IPS-18a (cell line): ENCODE data around the gene POLE3.
"Not testable (repeated sequence)": the region's sequence is repeated elsewhere in the genome, so short reads cannot be mapped to it uniquely, and the experiment has no call there.

Experiments
- H3K27ac ChIP-seq: one replicate; pipeline ENCODE4 v1.5.1; 2013; ENCODE audit warnings: low read length
- H3K27me3 ChIP-seq: one replicate; pipeline ENCODE4 v1.6.1; 2013; ENCODE audit warnings: mild to moderate bottlenecking, low read length; ENCODE audit not compliant: control insufficient read depth, insufficient read depth
- H3K36me3 ChIP-seq: one replicate; pipeline ENCODE4 v1.6.1; 2013; ENCODE audit warnings: low read depth, low read length; ENCODE audit not compliant: control insufficient read depth
- H3K4me1 ChIP-seq: one replicate; pipeline ENCODE4 v1.6.1; 2013; ENCODE audit warnings: low read depth, low read length; ENCODE audit not compliant: control insufficient read depth
- H3K4me3 ChIP-seq: one replicate; pipeline ENCODE4 v1.5.1; 2013; ENCODE audit warnings: low read length
- H3K9ac ChIP-seq: one replicate; pipeline ENCODE4 v1.6.1; 2013; ENCODE audit warnings: mild to moderate bottlenecking, low read length, moderate library complexity
- H3K9me3 ChIP-seq: one replicate; pipeline ENCODE4 v1.6.1; 2013; ENCODE audit warnings: low read depth, low read length; ENCODE audit not compliant: control insufficient read depth

The POLE3 gene

DNA sequence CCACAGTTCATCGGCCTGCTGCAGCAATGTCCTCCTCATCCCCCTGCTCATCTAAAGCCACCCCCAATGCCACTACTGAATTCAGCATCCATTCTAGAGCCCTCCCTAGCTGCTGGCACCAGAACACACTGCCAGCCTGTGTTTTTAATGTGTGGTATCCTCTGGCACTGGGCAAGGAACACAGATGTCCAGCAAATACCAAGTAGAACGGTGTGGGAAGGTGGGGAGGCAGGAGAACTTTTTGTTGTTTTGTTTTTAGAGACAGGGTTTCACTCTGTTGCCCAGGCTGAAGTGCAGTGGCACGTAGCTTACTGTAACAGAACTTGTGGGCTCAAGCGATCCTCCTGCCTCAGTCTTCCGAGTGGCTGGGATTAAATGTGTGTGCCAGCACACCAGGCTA lies 38.4 kb downstream of the POLE3 start:
- Histone ChIP-seq H3K36me3 (no peaks in the 10 kb centered on the region), H3K9me3 (no peaks in the 10 kb centered on the region), H3K4me1 (no peaks in the 10 kb centered on the region), H3K27ac (no peak overlapping the region), H3K4me3 (no peak overlapping the region), H3K9ac (no peak overlapping the region), H3K27me3 (no peaks in the 10 kb centered on the region)

DNA sequence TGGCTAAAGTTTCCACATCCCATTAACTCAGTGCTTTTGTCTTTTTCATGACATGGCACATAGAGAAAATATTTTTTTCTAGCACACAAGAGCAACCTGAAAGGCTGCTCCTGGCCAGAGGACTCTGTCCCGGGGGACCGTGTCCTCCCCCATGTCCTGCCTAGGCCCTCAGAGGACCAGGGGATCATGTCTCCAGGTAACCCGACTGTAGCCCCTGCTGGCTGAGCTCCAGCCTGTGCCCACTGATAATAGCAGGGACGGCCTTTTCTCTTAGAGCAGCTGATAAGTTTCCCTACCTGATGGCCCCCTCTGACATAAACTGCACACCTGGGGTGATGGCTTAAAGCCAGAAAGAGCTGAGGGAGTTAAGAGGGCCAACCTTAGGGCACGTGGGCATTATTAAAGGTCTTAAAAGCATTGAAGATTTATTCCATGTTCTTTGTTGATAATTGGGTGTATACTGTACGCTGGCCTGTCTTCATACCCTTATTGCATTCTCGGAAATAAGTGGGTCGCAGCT lies 39.6 kb downstream of the POLE3 start:
- no peak overlapping the region for H3K9ac ChIP-seq
- H3K4me1 ChIP-seq = no peaks in the 10 kb centered on the region
- H3K36me3 ChIP-seq = no peaks in the 10 kb centered on the region
- H3K9me3 ChIP-seq = no peaks in the 10 kb centered on the region
- no peaks in the 10 kb centered on the region for H3K27me3 ChIP-seq
- H3K4me3 ChIP-seq = no peak overlapping the region
- H3K27ac ChIP-seq = no peak overlapping the region

DNA sequence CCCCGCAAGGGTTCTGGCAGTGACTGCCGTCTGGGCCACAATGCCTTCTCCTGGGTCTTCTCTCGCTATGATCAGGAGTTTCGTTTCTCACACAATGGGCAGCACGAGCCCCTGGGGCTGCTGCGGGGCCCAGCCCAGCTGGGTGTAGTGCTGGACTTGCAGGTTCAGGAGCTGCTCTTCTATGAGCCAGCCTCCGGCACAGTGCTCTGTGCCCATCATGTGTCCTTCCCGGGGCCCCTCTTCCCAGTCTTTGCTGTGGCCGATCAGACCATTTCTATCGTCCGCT lies 40.7 kb downstream of the POLE3 start:
- Histone ChIP-seq H3K27ac (no peak overlapping the region), H3K27me3 (no peaks in the 10 kb centered on the region), H3K9ac (no peak overlapping the region), H3K4me3 (no peak overlapping the region), H3K36me3 (no peaks in the 10 kb centered on the region), H3K9me3 (no peaks in the 10 kb centered on the region), H3K4me1 (no peaks in the 10 kb centered on the region)

DNA sequence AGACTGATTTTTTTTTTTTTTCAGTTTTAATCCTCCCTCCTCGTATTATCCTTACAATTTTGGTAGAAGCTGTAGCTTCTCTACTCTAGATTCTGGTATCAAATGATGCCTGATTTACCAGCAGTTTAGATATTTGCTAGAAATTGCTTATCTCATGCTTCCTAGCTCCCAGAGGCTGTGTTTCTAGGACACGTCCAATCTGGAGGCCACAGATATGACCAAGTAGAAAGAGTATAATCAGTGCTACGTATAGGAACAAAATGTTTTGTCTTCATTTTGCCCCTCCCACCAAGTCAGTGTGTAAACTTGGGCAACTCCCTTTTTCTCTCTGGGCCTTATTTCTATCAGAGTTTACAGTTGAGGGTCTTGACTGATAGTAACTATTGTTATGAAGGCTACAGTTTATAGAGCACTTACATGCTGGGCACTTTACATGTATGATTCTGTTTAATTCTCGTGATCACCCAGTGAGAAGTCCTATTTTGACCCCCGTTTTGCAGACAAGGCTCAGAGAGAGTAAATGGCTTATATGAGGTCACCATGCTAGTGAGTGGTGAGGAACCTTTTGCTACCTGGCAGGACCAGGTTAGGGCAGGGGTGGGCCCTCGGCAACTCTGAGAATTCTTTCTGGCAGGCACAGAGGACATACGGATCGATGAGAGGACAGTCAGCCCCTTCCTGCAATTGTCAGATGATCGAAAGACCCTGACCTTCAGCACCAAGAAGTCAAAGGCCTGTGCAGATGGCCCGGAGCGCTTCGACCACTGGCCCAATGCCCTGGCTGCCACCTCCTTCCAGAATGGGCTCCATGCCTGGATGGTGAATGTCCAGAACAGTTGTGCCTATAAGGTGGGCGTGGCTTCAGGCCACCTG lies 41.3 kb downstream of the POLE3 start:
- Histone ChIP-seq H3K4me1 (no peaks in the 10 kb centered on the region), H3K36me3 (no peaks in the 10 kb centered on the region), H3K4me3 (no peak overlapping the region), H3K9me3 (no peaks in the 10 kb centered on the region), H3K27me3 (no peaks in the 10 kb centered on the region), H3K9ac (no peak overlapping the region), H3K27ac (no peak overlapping the region)

- no peaks in the 10 kb centered on the region for H3K4me1 ChIP-seq
- H3K4me3 ChIP-seq = no peak overlapping the region
- no peaks in the 10 kb centered on the region for H3K27me3 ChIP-seq
- no peaks in the 10 kb centered on the region for H3K36me3 ChIP-seq
- H3K9ac ChIP-seq = no peak overlapping the region
- H3K9me3 ChIP-seq = no peaks in the 10 kb centered on the region
- H3K27ac ChIP-seq = no peak overlapping the region
These were observed 42.0 kb downstream of the POLE3 start for GRCh38 chr9:113368348-113368981.

DNA sequence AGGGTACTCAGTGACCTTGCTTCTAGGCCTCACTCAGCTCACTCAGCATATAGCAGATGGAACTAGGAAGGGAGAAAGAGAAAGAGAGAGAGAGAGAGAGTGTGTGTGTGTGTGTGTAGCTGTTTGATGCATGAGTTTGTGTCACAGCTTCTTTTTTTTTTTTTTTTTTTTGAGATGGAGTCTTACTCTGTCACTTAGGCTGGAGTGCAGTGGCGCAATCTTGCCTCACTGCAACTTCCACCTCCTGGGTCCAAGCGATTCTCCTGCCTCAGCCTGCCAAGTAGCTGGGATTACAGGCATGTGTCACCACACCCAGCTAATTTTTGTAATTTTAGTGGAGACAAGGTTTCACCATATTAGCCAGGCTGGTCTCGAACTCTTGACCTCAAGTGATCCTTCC lies 44.8 kb downstream of the POLE3 start:
- H3K36me3 ChIP-seq, H3K4me3 ChIP-seq, H3K27me3 ChIP-seq, H3K9me3 ChIP-seq, H3K4me1 ChIP-seq, H3K9ac ChIP-seq, H3K27ac ChIP-seq: not testable (repeated sequence)

DNA sequence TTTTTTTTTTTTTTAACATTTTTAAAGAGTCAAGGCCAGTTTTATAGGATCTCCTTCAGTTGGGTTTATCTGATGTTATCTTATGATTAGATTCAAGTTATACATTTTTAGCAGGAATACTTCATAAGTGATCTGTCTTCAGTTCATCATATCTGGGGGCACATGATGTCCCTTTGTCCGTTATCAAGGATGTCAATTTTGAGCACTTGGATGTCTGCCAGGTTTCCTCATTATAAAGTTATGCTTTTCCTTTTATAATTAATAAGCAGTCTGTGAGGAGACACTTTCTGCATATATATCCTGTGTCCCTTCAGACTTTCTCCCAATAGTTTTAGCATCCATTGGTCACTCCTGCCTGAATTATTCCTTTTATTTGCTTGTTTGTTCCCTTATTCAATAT lies 45.5 kb downstream of the POLE3 start:
- Histone ChIP-seq H3K9me3 (no peaks in the 10 kb centered on the region), H3K4me1 (peaks cover 8% of the 10 kb centered on the region), H3K27me3 (no peaks in the 10 kb centered on the region), H3K36me3 (no peaks in the 10 kb centered on the region), H3K9ac (no peak overlapping the region), H3K4me3 (no peak overlapping the region), H3K27ac (no peak overlapping the region)

GRCh38 chr9:113363336-113363735 lies 47.1 kb downstream of the POLE3 start:
- H3K36me3 ChIP-seq = peaks cover 3% of the 10 kb centered on the region
- H3K27ac ChIP-seq = no peak overlapping the region
- H3K4me1 ChIP-seq = peaks cover 8% of the 10 kb centered on the region
- H3K27me3 ChIP-seq = no peaks in the 10 kb centered on the region
- H3K9ac ChIP-seq = no peak overlapping the region
- no peak overlapping the region for H3K4me3 ChIP-seq
- H3K9me3 ChIP-seq = no peaks in the 10 kb centered on the region

DNA sequence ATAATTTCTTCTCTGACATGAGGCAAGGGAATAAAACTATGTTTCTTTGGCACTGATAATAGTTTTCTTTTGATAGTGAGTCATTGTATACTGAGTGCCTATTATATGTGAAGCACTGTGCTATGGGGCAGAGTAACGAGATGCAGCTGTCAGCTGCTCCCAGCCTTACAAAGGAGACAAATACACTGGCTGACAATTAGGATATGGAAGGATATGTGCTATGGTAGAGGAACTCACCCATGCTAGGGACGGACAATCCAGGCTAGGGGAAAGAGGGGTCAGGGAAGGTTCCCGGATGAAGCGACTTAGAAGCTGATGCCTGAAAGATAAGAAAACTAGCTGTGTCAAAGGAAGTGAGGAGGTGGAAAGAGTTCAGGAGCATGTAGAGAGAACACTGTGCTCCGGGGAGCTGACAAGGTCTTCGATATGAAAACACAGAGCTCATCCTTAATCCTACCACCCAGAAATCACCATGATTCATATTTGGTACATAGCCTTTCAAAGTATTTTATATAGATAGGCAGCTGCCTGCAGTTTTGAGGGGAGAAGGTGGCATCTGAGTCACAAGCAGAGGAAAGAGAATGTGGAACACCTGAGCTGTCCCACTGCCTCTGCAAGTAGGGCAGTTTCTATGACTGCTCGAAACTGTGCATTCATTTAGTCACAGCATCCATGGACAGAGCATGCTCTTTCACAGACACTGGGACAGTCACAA lies 49.0 kb downstream of the POLE3 start:
- Histone ChIP-seq H3K27ac (no peak overlapping the region), H3K9me3 (no peaks in the 10 kb centered on the region), H3K36me3 (peaks cover 3% of the 10 kb centered on the region), H3K9ac (no peak overlapping the region), H3K27me3 (no peaks in the 10 kb centered on the region), H3K4me1 (peaks cover 8% of the 10 kb centered on the region), H3K4me3 (no peak overlapping the region)

DNA sequence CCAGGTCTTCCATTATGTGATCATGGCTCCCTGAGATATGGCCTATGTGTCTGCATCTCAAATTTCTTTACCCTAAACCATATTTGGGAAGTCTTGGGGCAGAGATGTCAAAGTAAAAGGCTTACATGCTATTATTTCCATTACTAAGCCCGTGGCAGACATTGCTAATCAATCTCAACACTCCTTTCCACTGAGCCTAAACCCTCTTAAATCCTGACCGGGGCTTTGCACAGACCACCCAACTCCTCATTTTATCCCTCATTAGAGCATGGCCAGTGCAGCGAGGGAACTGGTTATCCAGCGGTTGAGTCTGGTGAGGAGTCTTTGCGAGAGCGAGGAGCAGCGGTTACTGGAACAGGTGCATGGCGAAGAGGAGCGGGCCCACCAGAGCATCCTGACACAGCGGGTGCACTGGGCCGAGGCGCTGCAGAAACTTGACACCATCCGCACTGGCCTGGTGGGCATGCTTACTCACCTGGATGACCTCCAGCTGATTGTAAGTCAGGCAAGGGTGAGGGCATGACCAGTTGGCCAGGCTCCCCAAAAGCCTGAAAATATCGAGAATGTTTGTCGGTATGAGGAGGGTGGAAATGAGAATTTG lies 50.1 kb downstream of the POLE3 start:
- H3K27me3 ChIP-seq = no peaks in the 10 kb centered on the region
- H3K4me3 ChIP-seq = no peak overlapping the region
- H3K9ac ChIP-seq = no peak overlapping the region
- H3K9me3 ChIP-seq = no peaks in the 10 kb centered on the region
- peaks cover 8% of the 10 kb centered on the region for H3K4me1 ChIP-seq
- H3K36me3 ChIP-seq = peaks cover 3% of the 10 kb centered on the region
- no peak overlapping the region for H3K27ac ChIP-seq

- no peak overlapping the region for H3K27ac ChIP-seq
- peaks cover 8% of the 10 kb centered on the region for H3K4me1 ChIP-seq
- H3K9me3 ChIP-seq = no peaks in the 10 kb centered on the region
- H3K36me3 ChIP-seq = peaks cover 3% of the 10 kb centered on the region
- no peak overlapping the region for H3K4me3 ChIP-seq
- no peak overlapping the region for H3K9ac ChIP-seq
- H3K27me3 ChIP-seq = no peaks in the 10 kb centered on the region
These were observed 51.1 kb downstream of the POLE3 start for GRCh38 chr9:113359385-113359784.
